Fibroblast of villous mesenchyme (primary cell): ENCODE data around the gene FRMD4B. TPM values are rescaled to one million over a fixed set of nuclear protein-coding genes. Genes with fewer than 3 reads are reported as not detected.

Source experiments
- DNase-seq: peaks from one replicate; pipeline ENCODE4 v3.0.0-alpha.2; 2010; ENCODE audit warnings: low read depth
- H3K4me3 ChIP-seq: 2 replicates; pipeline ENCODE4 v1.5.1; 2011; ENCODE audit warnings: low read depth, mild to moderate bottlenecking, low read length
- total RNA-seq: library from RNA; depleted of rRNA; stranded (reverse); fragments of >200 nt; gene quantifications from 2 replicates; pipeline ENCODE4 v1.2.3, GENCODE V29; 2012
- TF ChIP-seq, protein P1 (sequence below): IDR thresholded peaks from 2 replicates; pipeline ENCODE4 v1.5.1; 2012; ENCODE audit warnings: low read depth, mild to moderate bottlenecking, low read length; ENCODE audit not compliant: insufficient read depth

The FRMD4B gene
- total RNA-seq, 1 donor = under 0.01 TPM

GRCh38 chr3:69413551-69414207 is 27.8 kb upstream of the FRMD4B start:
- TF ChIP-seq, protein P1, sequence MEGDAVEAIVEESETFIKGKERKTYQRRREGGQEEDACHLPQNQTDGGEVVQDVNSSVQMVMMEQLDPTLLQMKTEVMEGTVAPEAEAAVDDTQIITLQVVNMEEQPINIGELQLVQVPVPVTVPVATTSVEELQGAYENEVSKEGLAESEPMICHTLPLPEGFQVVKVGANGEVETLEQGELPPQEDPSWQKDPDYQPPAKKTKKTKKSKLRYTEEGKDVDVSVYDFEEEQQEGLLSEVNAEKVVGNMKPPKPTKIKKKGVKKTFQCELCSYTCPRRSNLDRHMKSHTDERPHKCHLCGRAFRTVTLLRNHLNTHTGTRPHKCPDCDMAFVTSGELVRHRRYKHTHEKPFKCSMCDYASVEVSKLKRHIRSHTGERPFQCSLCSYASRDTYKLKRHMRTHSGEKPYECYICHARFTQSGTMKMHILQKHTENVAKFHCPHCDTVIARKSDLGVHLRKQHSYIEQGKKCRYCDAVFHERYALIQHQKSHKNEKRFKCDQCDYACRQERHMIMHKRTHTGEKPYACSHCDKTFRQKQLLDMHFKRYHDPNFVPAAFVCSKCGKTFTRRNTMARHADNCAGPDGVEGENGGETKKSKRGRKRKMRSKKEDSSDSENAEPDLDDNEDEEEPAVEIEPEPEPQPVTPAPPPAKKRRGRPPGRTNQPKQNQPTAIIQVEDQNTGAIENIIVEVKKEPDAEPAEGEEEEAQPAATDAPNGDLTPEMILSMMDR = no peak
- H3K4me3 ChIP-seq = no peak overlapping the region
- no peak for DNase-seq

GRCh38 chr3:69411346-69411745 is 25.5 kb upstream of the FRMD4B start:
- TF ChIP-seq, protein P1 = no peak
- no peak overlapping the region for H3K4me3 ChIP-seq
- DNase-seq = peak; percentile 14

GRCh38 chr3:69410301-69410700 is 24.4 kb upstream of the FRMD4B start:
- TF ChIP-seq, protein P1 = peak; percentile 94
- H3K4me3 ChIP-seq = no peak overlapping the region
- DNase-seq = peak; percentile 64

- H3K4me3 ChIP-seq = no peak overlapping the region
- TF ChIP-seq, protein P1 = no peak
- no peak for DNase-seq
Measured at GRCh38 chr3:69409831-69410230, 23.9 kb upstream of the FRMD4B start.

GRCh38 chr3:69409011-69409410 is 23.1 kb upstream of the FRMD4B start:
- TF ChIP-seq, protein P1 = no peak
- DNase-seq = no peak
- no peak overlapping the region for H3K4me3 ChIP-seq

DNA sequence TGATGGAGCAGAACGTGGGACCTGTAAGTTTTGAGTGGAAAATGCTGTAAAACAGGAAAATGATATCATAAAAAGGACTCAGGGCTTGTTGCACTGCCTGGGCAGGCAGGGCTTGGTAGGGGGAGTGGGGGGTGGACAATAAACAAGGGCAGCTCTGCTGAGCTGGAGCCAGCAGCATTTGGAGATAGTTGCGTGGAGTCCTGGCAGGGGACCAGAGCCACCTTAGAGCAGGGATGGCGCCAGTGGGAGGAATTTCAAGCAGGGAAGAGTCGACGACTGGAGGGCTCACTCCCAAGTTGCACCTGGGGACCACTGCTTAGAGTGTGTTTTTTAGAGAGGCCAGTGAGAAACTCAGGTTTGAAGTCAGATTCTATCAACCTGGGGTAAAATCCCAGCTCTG is 22.7 kb upstream of the FRMD4B start:
- DNase-seq = no peak
- H3K4me3 ChIP-seq = no peak overlapping the region
- TF ChIP-seq, protein P1 = no peak

DNA sequence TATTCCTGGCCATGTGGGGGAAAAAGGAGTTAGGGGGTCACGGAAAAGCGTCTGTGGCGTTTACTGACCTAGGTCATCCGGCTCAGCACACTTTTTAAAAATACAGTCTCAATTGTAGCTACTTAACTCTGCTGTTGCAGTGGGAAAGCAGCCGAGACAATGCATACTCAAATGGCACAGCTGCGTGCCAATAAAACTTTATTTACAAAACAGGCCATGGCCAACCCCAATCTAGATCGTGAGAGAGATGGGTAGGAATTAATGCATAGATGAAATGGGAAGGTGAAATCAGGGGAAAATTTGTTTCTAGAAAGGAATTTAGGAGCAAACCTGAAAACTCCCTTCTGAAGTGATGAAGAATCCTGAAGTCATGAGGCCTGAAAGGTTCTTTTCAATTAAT is 22.0 kb upstream of the FRMD4B start:
- TF ChIP-seq, protein P1 = no peak
- DNase-seq = no peak
- no peak overlapping the region for H3K4me3 ChIP-seq
